K562 (cell line): ENCODE data around the gene RSPH3. TPM values are rescaled to one million over a fixed set of nuclear protein-coding genes. Genes with fewer than 3 reads are reported as not detected.

ENCODE experiments used
- ATAC-seq: fragments of 200-7000 bp; cut with Tn5 transposase; 3 replicates; pipeline ENCODE4 v1.9.1; 2020; ENCODE audit warnings: moderate library complexity
- BruUV-seq: library from RNA; stranded (reverse); fragments of 400-500 nt; replicated peaks from 2 replicates; lab custom pipeline; 2021; lab: Mats Ljungman, UMichigan
- CTCF ChIA-PET: fragments of 300-600 bp; formaldehyde crosslinking; extraction: SDS; loops from one replicate; lab custom pipeline; 2021; ENCODE audit warnings: low intra/inter-chr PET ratio; lab: Yijun Ruan, JAX
- POLR2A ChIA-PET: fragments of 300-600, 350-650 bp; sonication (Branson Sonifier 250); formaldehyde crosslinking; extraction: SDS; loops from one replicate; lab custom pipeline; 2021; ENCODE audit warnings: antibody characterized with exemption, inconsistent platforms; lab: Yijun Ruan, JAX
- DNase-seq, 4 experiments: peaks; one replicate each; pipeline versions ENCODE4 v3.0.0 to v3.0.0-alpha.2; 2011 to 2018; ENCODE audit warnings: low spot score in 3 of 4, mixed read lengths in 3 of 4; ENCODE audit errors: extremely low read depth in 1 of 4
- FAIRE-seq: peaks from 2 replicates; lab custom pipeline; 2011; peaks lifted over from hg19 to GRCh38; lab: Jason Lieb, UNC
- H2AFZ ChIP-seq: 2 replicates; pipeline ENCODE4 v1.6.0; 2011; ENCODE audit warnings: low read depth, low read length, control low read depth, inconsistent platforms
- H3K27ac ChIP-seq: fragments of 200-600 bp; 3 replicates; pipeline ENCODE4 v1.8.0; 2011; ENCODE audit warnings: low read depth, mild to moderate bottlenecking, control low read depth, inconsistent platforms, low read length, moderate library complexity, mixed read lengths; ENCODE audit errors: extremely low read depth
- H3K27me3 ChIP-seq, 2 experiments: fragments of 300-600 bp in 1 of 2; 2 replicates in 1 of 2; 3 replicates in 1 of 2; pipeline versions ENCODE4 v1.6.0 to v1.8.0; 2011; ENCODE audit warnings: inconsistent platforms in 2 of 2, low read length in 2 of 2, mild to moderate bottlenecking in 1 of 2, mixed read lengths in 1 of 2, moderate library complexity in 1 of 2; ENCODE audit not compliant: control insufficient read depth in 2 of 2, insufficient read depth in 2 of 2
- H3K36me3 ChIP-seq: fragments of 300-600 bp; 3 replicates; pipeline ENCODE4 v1.8.0; 2011; ENCODE audit warnings: mild to moderate bottlenecking, low read length, inconsistent platforms; ENCODE audit not compliant: control insufficient read depth, insufficient read depth
- H3K4me1 ChIP-seq, 2 experiments: fragments of 200-600 bp in 1 of 2; replicated peaks in 1 of 2; 2 replicates in 1 of 2; 3 replicates in 1 of 2; pipeline versions ENCODE4 v1.5.1 to v1.8.0; 2011; ENCODE audit warnings: inconsistent platforms in 2 of 2, low read length in 2 of 2, mild to moderate bottlenecking in 1 of 2, mixed read lengths in 1 of 2, moderate library complexity in 1 of 2; ENCODE audit not compliant: control insufficient read depth in 2 of 2, insufficient read depth in 2 of 2
- H3K4me2 ChIP-seq: 2 replicates; pipeline ENCODE4 v1.6.1; 2011; ENCODE audit warnings: low read length, control low read depth, inconsistent platforms, mixed read lengths; ENCODE audit not compliant: insufficient read depth
- H3K4me3 ChIP-seq: fragments of 200-600 bp; sonication (generic), shearing (Covaris generic); 2 replicates; pipeline ENCODE4 v1.5.1; 2016; ENCODE audit warnings: control low read depth, inconsistent platforms
- H3K79me2 ChIP-seq: fragments of 200-600 bp; 3 replicates; pipeline ENCODE4 v1.8.0; 2011; ENCODE audit warnings: low read length, inconsistent platforms; ENCODE audit not compliant: control insufficient read depth, insufficient read depth
- H3K9ac ChIP-seq, 2 experiments: 2 replicates each; pipeline versions ENCODE4 v1.6.0 to v1.6.1; 2011; ENCODE audit warnings: low read depth in 2 of 2, low read length in 2 of 2, control low read depth in 1 of 2, inconsistent platforms in 1 of 2, mild to moderate bottlenecking in 1 of 2, mixed read lengths in 1 of 2; ENCODE audit not compliant: insufficient read depth in 1 of 2
- H3K9me1 ChIP-seq: one replicate; pipeline ENCODE4 v1.6.0; 2011; ENCODE audit warnings: inconsistent platforms, mild to moderate bottlenecking, low read length, moderate library complexity; ENCODE audit not compliant: control insufficient read depth, insufficient read depth
- H3K9me3 ChIP-seq: replicated peaks from 2 replicates; pipeline ENCODE4 v1.5.1; 2011; ENCODE audit warnings: low read depth, low read length, inconsistent platforms; ENCODE audit not compliant: control insufficient read depth, insufficient read depth
- H4K20me1 ChIP-seq: replicated peaks from 2 replicates; pipeline ENCODE4 v1.6.1; 2011; ENCODE audit warnings: low read length, inconsistent platforms, mixed read lengths; ENCODE audit not compliant: control insufficient read depth, insufficient read depth
- C11orf30 ChIP-seq: fragments of 450-650 bp; IDR thresholded peaks from 2 replicates; pipeline ENCODE4 v1.6.1; 2016; ENCODE audit warnings: low read depth, mild to moderate bottlenecking
- CBX8 ChIP-seq: fragments of 200-600 bp; sonication (generic); IDR thresholded peaks from 2 replicates; pipeline ENCODE4 v1.6.1; 2012; ENCODE audit warnings: borderline replicate concordance, mixed run types, low read depth, mild to moderate bottlenecking, moderate library complexity, mixed read lengths, low read length, control low read depth, inconsistent platforms; ENCODE audit not compliant: poor library complexity, severe bottlenecking; ENCODE audit errors: extremely low read depth
- CREBBP ChIP-seq: IDR thresholded peaks from one replicate; pipeline ENCODE4 v1.6.1; 2012; ENCODE audit warnings: low read depth, mild to moderate bottlenecking, control low read depth, inconsistent platforms, low read length
- GATAD2A ChIP-seq: fragments of 450-650 bp; IDR thresholded peaks from 2 replicates; pipeline ENCODE4 v1.6.1; 2017
- MCM3 ChIP-seq: fragments of 450-650 bp; IDR thresholded peaks from 2 replicates; pipeline ENCODE4 v1.6.1; 2016
- MEIS2 ChIP-seq: fragments of 450-650 bp; IDR thresholded peaks from 2 replicates; pipeline ENCODE4 v1.6.1; 2014; ENCODE audit warnings: mild to moderate bottlenecking; ENCODE audit not compliant: partially characterized antibody
- RAD21 ChIP-seq, 2 experiments: fragments of 250-450 bp in 1 of 2; fragments of 450-650 bp in 1 of 2; sonication (Bioruptor Pico) in 1 of 2; formaldehyde crosslinking in 1 of 2; IDR thresholded peaks in 1 of 2; conservative IDR thresholded peaks in 1 of 2; 2 replicates each; pipeline versions ENCODE4 v1.4.0 to v1.8.0; 2020 to 2022; ENCODE audit warnings: mild to moderate bottlenecking in 2 of 2, moderate library complexity in 1 of 2
- RFX7 ChIP-seq: fragments of 250-450 bp; sonication (Bioruptor Pico); IDR thresholded peaks from 2 replicates; pipeline ENCODE4 v1.5.1; 2021; ENCODE audit warnings: mild to moderate bottlenecking
- SMARCC2 ChIP-seq: fragments of 450-650 bp; IDR thresholded peaks from 2 replicates; pipeline ENCODE4 v1.6.1; 2017; ENCODE audit warnings: antibody characterized with exemption, moderate library complexity, mild to moderate bottlenecking, low read depth
- ZNF146 ChIP-seq: IDR thresholded peaks from one replicate; pipeline ENCODE4 v1.6.1; 2018; ENCODE audit warnings: missing compliant biosample characterization; ENCODE audit not compliant: unreplicated experiment
- ZNF316 ChIP-seq: fragments of 450-650 bp; IDR thresholded peaks from 2 replicates; pipeline ENCODE4 v1.6.1; 2016
- WGBS: fragments of 100-300 bp; shearing (Covaris generic); methylation state at CpG from one replicate; pipeline ENCODE4 v1.1.6; 2016; ENCODE audit warnings: low coverage, mixed read lengths; ENCODE audit not compliant: insufficient coverage; ENCODE audit errors: missing lambda C conversion rate; 5-methylcytosine and 5-hydroxymethylcytosine counted together
- in situ Hi-C: fragments of 300-500 bp; cut with MboI; formaldehyde crosslinking; loops from 4 replicates; pipeline ENCODE4 v1.15.0; 2018; ENCODE audit warnings: inconsistent platforms, mixed read lengths
- intact Hi-C: fragments of 100-400 bp; cut with micrococcal nuclease; formaldehyde crosslinking; loops from 2 replicates; pipeline ENCODE4 v1.14.2; 2022
- polyA plus RNA-seq, 8 experiments: library from polyadenylated mRNA; depleted of rRNA in 4 of 8; stranded (reverse) in 5 of 8; unstranded in 3 of 8; fragments of >200 nt; fragmentation: Nextera tagmentation in 2 of 8; fragmentation: Illumina TruSeq in 1 of 8; extraction: Ambion mirVana in 2 of 8; extraction: Trizol in 1 of 8; gene quantifications; 2 replicates each; pipeline versions ENCODE4 v1.2.1 to v1.2.3, GENCODE V29; 2011 to 2014; ENCODE audit warnings: inconsistent platforms in 1 of 8, missing spikeins in 1 of 8
- total RNA-seq, 7 experiments: library from RNA; depleted of rRNA in 6 of 7; stranded (reverse); fragments of >200 nt in 6 of 7; fragmentation: Illumina TruSeq in 2 of 7; extraction: Trizol in 2 of 7; gene quantifications; 2 replicates each; pipeline versions ENCODE4 v1.2.1 to v1.2.3, GENCODE V29; 2011 to 2021; ENCODE audit warnings: low replicate concordance in 1 of 7
- TF ChIP-seq, protein P1 (sequence below): fragments of 250-450 bp; sonication (Bioruptor Pico); IDR thresholded peaks from 2 replicates; pipeline ENCODE4 v1.4.0; 2020; ENCODE audit warnings: mild to moderate bottlenecking, moderate library complexity
- TF ChIP-seq, protein P2 (sequence below): fragments of 450-650 bp; formaldehyde crosslinking; IDR thresholded peaks from 2 replicates; pipeline ENCODE4 v1.4.0; 2020; ENCODE audit warnings: mild to moderate bottlenecking

The RSPH3 gene
- total and polyA plus RNA-seq, 9 of the 15 experiments (the other 6 are each of a cell fraction or from before 2014, with no cell fraction given) = 0.52 to 2.9 (median 1.5) TPM

DNA sequence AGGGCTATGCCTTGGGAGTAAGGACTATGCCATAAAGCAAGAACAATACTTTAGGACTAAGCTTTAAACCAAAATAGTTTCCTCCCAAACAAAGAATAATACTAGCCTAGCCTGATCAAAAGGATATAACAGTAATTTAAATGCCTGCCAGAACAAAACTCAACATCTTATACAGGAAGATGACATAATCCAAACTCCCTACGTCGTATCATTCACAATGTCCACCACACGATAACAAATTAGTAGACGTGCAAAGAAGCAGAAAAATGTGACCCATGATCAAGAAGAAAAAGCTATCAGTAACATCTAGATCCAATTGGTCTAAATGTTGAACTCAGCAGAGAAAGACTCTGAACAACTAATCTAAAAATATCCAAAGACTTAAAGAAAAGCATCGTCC is 65.8 kb downstream of the RSPH3 start:
- no peaks in the 10 kb centered on the region for H3K36me3 ChIP-seq
- no peaks in the 10 kb centered on the region for H3K79me2 ChIP-seq
- H3K9ac ChIP-seq = no peak overlapping the region
- no peak for ATAC-seq
- no peaks in the 10 kb centered on the region for H3K9me1 ChIP-seq
- no peaks in the 10 kb centered on the region for H3K9me3 ChIP-seq
- peak overlapping the region; percentile 14; the same call in 1 of the 2 replicates for H2AFZ ChIP-seq
- H3K4me1 ChIP-seq = peaks cover 0 to 11% of the 10 kb centered on the region in 2 experiments; a peak in 4 of 5 replicates
- H3K27me3 ChIP-seq = peaks cover 0 to 16% of the 10 kb centered on the region in 2 experiments; a peak in 1 of 5 replicates
- TF ChIP-seq GATAD2A = no peak
- TF ChIP-seq MCM3 = no peak
- no TSS peak for BruUV-seq
- CTCF ChIA-PET = no interaction called here
- intact Hi-C loops (no loop called here), in situ Hi-C loops (no loop called here)
- WGBS = 32% methylated on average over 5 of the region's 5 CpGs
- H3K4me3 ChIP-seq = no peak overlapping the region
- no peaks in the 10 kb centered on the region for H4K20me1 ChIP-seq
- POLR2A ChIA-PET = interaction anchor here (0.6 to 1.0 kb wide), 3 partner anchors 22 to 284 kb away, joined by 3 to 4 read pairs (median 3); no protein-coding TSS in a partner anchor
- no peak overlapping the region for H3K4me2 ChIP-seq
- no peak for FAIRE-seq
- DNase-seq = no peak
- H3K27ac ChIP-seq = no peak overlapping the region

DNA sequence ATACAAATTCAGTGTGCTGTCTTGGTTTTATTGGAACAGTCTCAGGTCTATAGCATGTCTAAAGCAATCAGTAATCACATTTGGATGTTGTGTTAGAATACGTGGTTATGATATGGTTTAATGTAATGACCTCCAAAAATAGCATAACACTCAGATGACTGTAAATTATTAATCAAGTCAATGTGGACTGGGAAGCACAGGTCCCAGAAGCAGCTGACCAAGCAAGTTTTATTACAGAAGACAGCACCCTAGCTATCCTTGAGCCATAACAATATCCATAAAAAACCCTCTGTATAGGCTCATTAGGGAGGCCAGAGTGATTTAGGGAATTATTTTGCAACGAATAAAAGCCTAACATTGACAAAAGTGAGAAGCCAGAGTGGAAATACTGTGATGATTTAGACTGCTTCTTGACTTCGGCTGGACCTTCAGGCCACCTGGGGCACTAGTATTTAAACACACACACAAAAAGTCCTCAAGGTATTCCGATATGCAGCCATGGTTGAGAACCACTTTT is 66.9 kb downstream of the RSPH3 start:
- ChIA-PET CTCF (no interaction called here), POLR2A (no interaction called here)
- DNase-seq = no peak
- no peak for FAIRE-seq
- in situ Hi-C loops = no loop called here
- no peaks in the 10 kb centered on the region for H4K20me1 ChIP-seq
- no peak overlapping the region for H3K4me3 ChIP-seq
- H3K27me3 ChIP-seq = peaks cover 0 to 8% of the 10 kb centered on the region in 2 experiments; a peak in 1 of 5 replicates
- TF ChIP-seq, protein P1, sequence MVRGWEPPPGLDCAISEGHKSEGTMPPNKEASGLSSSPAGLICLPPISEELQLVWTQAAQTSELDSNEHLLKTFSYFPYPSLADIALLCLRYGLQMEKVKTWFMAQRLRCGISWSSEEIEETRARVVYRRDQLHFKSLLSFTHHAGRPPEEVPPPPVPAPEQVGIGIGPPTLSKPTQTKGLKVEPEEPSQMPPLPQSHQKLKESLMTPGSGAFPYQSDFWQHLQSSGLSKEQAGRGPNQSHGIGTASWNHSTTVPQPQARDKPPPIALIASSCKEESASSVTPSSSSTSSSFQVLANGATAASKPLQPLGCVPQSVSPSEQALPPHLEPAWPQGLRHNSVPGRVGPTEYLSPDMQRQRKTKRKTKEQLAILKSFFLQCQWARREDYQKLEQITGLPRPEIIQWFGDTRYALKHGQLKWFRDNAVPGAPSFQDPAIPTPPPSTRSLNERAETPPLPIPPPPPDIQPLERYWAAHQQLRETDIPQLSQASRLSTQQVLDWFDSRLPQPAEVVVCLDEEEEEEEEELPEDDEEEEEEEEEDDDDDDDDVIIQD = no peak
- TF ChIP-seq MEIS2 (no peak), CBX8 (peak; percentile 9), RAD21 (CRISPR knock-in tag; conservative IDR thresholded peaks at IDR 0.05 in 1 of 2, IDR thresholded peaks at IDR 0.05 in 1 of 2) (no peak), CREBBP (no peak), ZNF316 (0 out of 2 replicates have a peak, but pooled peaks have one; percentile 10), SMARCC2 (no peak), ZNF146 (CRISPR knock-in tag) (no peak), C11orf30 (peak; percentile 14; the same call in 1 of the 2 replicates), RFX7 (CRISPR knock-in tag) (no peak)
- TF ChIP-seq, protein P2, sequence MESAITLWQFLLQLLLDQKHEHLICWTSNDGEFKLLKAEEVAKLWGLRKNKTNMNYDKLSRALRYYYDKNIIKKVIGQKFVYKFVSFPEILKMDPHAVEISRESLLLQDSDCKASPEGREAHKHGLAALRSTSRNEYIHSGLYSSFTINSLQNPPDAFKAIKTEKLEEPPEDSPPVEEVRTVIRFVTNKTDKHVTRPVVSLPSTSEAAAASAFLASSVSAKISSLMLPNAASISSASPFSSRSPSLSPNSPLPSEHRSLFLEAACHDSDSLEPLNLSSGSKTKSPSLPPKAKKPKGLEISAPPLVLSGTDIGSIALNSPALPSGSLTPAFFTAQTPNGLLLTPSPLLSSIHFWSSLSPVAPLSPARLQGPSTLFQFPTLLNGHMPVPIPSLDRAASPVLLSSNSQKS = no peak
- no peaks in the 10 kb centered on the region for H3K9me3 ChIP-seq
- peak overlapping the region; percentile 14; the same call in 1 of the 2 replicates for H2AFZ ChIP-seq
- H3K4me1 ChIP-seq = peaks cover 0 to 2% of the 10 kb centered on the region in 2 experiments; a peak in 2 of 5 replicates
- no peak overlapping the region for H3K9ac ChIP-seq
- ATAC-seq = no peak
- intact Hi-C loops = no loop called here
- no peak overlapping the region for H3K27ac ChIP-seq
- no TSS peak for BruUV-seq
- no peak overlapping the region for H3K4me2 ChIP-seq
- H3K9me1 ChIP-seq = no peaks in the 10 kb centered on the region
- no peaks in the 10 kb centered on the region for H3K79me2 ChIP-seq
- no peaks in the 10 kb centered on the region for H3K36me3 ChIP-seq
- 23% methylated on average over 4 of the region's 4 CpGs for WGBS
